GM10266 (cell line): ENCODE measurements around the gene FERD3L.

Source experiments
- DNase-seq: peaks from one replicate; pipeline ENCODE4 v3.0.0; 2012; ENCODE audit errors: extremely low spot score
- TF ChIP-seq, protein P1 (sequence below): IDR thresholded peaks from 2 replicates; pipeline ENCODE4 v1.5.1; 2012; ENCODE audit warnings: mild to moderate bottlenecking, low read depth; ENCODE audit not compliant: control insufficient read depth, insufficient read depth; ENCODE audit errors: missing control alignments

Gene FERD3L

DNA sequence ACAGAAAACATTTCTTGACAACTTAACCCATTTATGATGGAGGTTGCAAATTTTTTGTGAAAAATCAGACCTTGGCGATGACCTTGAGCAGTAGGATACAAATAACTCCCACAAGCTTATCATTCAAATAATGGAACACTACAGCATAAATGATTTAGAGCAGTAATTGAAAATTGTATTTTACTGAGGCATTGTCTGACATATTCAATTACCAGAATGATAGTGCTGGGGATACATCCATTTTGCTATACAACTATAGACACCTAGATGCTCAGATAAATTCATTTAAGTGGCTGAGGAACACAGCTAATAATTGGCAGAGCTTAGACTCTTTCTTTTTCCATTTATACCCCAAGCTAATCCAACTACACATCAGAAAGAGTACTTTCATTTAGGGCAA is 46.7 kb downstream of the FERD3L start:
- DNase-seq = no peak
- TF ChIP-seq, protein P1, sequence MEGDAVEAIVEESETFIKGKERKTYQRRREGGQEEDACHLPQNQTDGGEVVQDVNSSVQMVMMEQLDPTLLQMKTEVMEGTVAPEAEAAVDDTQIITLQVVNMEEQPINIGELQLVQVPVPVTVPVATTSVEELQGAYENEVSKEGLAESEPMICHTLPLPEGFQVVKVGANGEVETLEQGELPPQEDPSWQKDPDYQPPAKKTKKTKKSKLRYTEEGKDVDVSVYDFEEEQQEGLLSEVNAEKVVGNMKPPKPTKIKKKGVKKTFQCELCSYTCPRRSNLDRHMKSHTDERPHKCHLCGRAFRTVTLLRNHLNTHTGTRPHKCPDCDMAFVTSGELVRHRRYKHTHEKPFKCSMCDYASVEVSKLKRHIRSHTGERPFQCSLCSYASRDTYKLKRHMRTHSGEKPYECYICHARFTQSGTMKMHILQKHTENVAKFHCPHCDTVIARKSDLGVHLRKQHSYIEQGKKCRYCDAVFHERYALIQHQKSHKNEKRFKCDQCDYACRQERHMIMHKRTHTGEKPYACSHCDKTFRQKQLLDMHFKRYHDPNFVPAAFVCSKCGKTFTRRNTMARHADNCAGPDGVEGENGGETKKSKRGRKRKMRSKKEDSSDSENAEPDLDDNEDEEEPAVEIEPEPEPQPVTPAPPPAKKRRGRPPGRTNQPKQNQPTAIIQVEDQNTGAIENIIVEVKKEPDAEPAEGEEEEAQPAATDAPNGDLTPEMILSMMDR = no peak

DNA sequence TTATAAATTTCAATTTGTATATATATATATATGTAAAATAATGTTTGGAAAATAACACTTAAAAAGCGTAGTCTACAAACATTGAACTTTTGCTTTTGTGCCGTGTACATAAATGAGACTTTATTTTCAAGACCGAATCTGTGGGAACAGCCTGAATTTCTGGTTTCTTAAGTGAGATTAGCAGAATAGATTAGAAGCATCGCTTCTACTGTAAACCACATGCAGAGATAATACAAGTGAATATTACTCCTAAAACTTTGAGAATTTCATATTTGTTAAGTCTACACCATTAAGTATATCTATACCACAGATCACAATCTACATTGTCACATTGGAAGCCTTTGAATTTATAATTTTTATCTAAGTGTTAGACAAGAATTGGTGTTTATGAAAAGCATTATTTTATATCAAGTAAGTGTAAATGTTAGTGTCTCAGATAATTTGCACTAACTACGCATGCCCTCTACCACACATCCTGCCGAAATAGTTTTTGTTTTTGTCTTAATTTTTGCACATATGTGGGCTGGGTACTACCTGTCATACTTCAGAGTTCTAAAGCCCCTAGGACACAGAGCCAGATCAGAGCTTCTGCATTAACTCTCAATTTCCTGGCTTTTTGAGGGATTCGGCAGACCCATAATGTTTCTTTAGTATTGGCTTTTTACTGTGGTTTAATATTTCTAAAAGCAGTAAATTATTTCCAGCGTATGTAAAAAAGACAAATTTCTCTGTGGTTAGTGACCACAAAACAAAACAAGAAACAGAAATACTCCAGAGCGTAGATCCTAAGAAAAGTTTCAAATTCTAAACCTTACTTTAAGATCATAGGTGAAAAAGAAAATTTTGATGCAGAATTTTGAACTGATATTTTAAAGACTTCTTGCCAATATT is 47.8 kb downstream of the FERD3L start:
- no peak for DNase-seq
- TF ChIP-seq, protein P1 = no peak

DNA sequence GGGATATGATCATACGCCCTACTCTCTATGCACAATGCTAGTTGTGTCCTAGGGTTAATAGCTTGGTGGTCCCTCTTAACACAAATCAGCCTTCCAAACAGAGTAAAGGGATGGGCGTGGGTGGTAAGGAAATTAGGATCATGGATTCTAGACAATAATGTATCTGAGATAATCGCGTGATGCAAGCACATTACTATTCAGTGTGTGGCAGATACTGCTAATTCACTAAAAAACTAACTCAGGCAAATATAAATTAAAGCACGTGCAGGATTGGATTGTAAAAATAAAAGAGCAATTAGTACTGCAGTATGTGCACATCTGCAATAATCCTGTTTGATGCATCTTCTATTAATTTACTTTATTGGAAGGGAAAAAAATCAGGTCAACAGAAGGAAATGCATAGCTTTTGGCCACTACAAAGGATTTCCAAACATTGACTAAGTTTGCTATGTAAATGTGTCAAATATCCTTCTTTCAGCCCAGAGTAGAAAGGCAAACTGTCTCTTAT is 49.8 kb downstream of the FERD3L start:
- TF ChIP-seq, protein P1 = no peak
- DNase-seq = no peak
